Measurements from ENCODE around the gene ZFHX2. TPM values are rescaled to one million over a fixed set of nuclear protein-coding genes. Genes with fewer than 3 reads are reported as not detected.

The ZFHX2 gene
- total and polyA plus RNA-seq, 2 of the 13 experiments (the other 11 are each of a cell fraction or from before 2014, with no cell fraction given) = 0.17 to 0.44 TPM

DNA sequence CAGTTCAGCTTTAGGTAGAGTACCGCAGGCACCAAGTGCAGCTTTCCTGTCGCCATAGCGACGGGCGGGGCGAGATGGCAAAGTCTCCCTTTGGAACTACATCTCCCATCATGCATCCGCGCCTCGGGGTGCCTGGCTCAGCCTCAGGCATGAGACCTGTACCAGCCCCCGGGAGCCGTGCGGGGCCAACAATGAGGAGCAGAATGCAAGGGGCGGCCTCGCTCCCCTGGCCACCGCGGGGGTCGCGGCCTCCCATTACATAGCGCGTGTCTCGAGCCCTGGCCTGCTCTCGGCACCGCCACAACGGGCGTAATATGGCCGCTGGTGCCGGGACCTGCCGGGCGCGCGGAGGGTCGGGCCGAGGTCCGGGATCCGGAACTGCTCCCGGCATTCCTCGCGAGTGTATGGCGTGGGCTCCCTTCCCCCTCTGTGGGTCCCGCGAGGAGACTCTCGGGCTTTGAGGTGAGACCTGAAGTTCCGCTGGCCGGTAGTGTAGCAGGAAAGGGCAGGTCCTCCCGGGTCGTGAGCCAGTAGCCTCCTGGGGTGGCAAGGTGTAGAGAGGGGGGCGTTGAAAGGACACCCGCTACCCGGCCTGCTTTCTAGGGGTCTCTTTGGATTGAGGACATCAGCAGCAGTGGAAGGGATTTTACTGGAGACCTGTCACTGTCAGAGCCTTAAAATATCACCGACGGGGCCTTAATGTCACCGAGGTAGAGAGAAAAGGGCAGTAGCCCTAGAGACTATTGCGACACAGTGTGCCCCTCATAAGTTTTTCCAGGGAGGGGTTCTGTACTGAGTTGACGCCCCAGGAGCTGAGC is 4.5 kb upstream of the ZFHX2 start, which contains the start of gene THTPA (continued):
- peak; percentile 99 for TF ChIP-seq ZBED4 (CRISPR knock-in tag; IDR thresholded peaks at IDR 0.05; ENCODE audit: borderline replicate concordance)
- TF ChIP-seq ZNF317 (CRISPR knock-in tag; IDR thresholded peaks at IDR 0.05) = peak; percentile 92
- peak; percentile 77 for TF ChIP-seq ZMYM3 (CRISPR knock-in tag; IDR thresholded peaks at IDR 0.05)
- peak; percentile 84 for TF ChIP-seq HIC2 (CRISPR knock-in tag; IDR thresholded peaks at IDR 0.05; ENCODE audit: low read depth)
- no peak for TF ChIP-seq ZNF562 (CRISPR knock-in tag; IDR thresholded peaks at IDR 0.05; ENCODE audit: borderline replicate concordance)
- peak; percentile 99 for TF ChIP-seq SRY (CRISPR knock-in tag; IDR thresholded peaks at IDR 0.05)
- TF ChIP-seq ZHX2 (IDR thresholded peaks at IDR 0.05; ENCODE audit: low read depth) = peak; percentile 96
- peak; percentile 91 for TF ChIP-seq ZHX2 (CRISPR knock-in tag; IDR thresholded peaks at IDR 0.05; ENCODE audit: borderline replicate concordance)
- TF ChIP-seq ZNF460 (CRISPR knock-in tag; IDR thresholded peaks at IDR 0.05; ENCODE audit: borderline replicate concordance) = peak; percentile 84; the same call in 1 of the 2 replicates
- TF ChIP-seq, protein P1, sequence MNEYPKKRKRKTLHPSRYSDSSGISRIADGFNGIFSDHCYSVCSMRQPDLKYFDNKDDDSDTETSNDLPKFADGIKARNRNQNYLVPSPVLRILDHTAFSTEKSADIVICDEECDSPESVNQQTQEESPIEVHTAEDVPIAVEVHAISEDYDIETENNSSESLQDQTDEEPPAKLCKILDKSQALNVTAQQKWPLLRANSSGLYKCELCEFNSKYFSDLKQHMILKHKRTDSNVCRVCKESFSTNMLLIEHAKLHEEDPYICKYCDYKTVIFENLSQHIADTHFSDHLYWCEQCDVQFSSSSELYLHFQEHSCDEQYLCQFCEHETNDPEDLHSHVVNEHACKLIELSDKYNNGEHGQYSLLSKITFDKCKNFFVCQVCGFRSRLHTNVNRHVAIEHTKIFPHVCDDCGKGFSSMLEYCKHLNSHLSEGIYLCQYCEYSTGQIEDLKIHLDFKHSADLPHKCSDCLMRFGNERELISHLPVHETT (CRISPR knock-in tag; conservative IDR thresholded peaks at IDR 0.05) = peak; percentile 98
- TF ChIP-seq, protein P2, sequence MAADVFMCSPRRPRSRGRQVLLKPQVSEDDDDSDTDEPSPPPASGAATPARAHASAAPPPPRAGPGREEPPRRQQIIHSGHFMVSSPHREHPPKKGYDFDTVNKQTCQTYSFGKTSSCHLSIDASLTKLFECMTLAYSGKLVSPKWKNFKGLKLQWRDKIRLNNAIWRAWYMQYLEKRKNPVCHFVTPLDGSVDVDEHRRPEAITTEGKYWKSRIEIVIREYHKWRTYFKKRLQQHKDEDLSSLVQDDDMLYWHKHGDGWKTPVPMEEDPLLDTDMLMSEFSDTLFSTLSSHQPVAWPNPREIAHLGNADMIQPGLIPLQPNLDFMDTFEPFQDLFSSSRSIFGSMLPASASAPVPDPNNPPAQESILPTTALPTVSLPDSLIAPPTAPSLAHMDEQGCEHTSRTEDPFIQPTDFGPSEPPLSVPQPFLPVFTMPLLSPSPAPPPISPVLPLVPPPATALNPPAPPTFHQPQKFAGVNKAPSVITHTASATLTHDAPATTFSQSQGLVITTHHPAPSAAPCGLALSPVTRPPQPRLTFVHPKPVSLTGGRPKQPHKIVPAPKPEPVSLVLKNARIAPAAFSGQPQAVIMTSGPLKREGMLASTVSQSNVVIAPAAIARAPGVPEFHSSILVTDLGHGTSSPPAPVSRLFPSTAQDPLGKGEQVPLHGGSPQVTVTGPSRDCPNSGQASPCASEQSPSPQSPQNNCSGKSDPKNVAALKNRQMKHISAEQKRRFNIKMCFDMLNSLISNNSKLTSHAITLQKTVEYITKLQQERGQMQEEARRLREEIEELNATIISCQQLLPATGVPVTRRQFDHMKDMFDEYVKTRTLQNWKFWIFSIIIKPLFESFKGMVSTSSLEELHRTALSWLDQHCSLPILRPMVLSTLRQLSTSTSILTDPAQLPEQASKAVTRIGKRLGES (CRISPR knock-in tag; IDR thresholded peaks at IDR 0.05; ENCODE audit: borderline replicate concordance) = peak; percentile 91; the same call in 1 of the 2 replicates

Measured in HepG2 (cell line).